DMS114 treated with DMSO at 0.1 percent for 48 hours (cell line): ENCODE data around the gene FAM156B.
"Not testable (repeated sequence)": the region's sequence is repeated elsewhere in the genome, so short reads cannot be mapped to it uniquely, and the experiment has no call there.

Experiments used
- DNase-seq: peaks from one replicate; lab custom pipeline; 2025; ENCODE audit not compliant: unreplicated experiment; lab: John Stamatoyannopoulos, UW

FAM156B gene

GRCh38 chrX:52896855-52897709 is at the start of gene FAM156B:
Gene FAM156B, plus strand, starts transcription at chrX:52897330. Its CDS starts 9,896 bp downstream, at chrX:52907226.
- not testable (repeated sequence) for DNase-seq

GRCh38 chrX:52852110-52852860 is 44.8 kb upstream of the FAM156B start:
- DNase-seq: no peak

GRCh38 chrX:52856991-52857525 is 40.1 kb upstream of the FAM156B start:
- DNase-seq: not testable (repeated sequence)

GRCh38 chrX:52865343-52865998 is 31.7 kb upstream of the FAM156B start:
- DNase-seq: no peak

- DNase-seq: no peak
Measured at GRCh38 chrX:52867610-52868348, 29.4 kb upstream of the FAM156B start, which contains the start of gene XAGE3. Gene XAGE3, minus strand, starts transcription at chrX:52868083. Its CDS starts 950 bp downstream, at chrX:52867133.

DNA sequence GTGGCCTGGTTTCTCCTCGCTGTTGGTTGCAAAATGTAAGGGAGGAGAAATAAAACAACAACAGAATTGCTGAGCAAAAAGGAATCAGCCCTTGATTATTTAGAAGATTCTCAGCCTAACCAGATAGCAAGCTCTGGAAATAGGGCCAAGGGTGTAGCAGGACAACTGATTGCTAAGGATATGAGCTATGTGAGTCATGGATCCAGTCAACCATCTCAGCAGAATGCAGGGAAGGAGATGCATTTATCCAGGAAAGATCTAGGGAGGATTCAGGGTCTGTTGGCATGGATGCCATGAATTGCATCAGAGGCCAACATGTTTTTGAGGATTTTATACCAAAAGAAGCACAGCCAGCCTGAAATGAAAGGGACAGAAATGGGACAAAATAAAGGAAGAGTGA is 27.1 kb upstream of the FAM156B start:
- DNase-seq: no peak

- DNase-seq: not testable (repeated sequence)
Measured at GRCh38 chrX:52873825-52874224, 23.3 kb upstream of the FAM156B start.

- DNase-seq: no peak
Measured at GRCh38 chrX:52874661-52875060, 22.5 kb upstream of the FAM156B start.

DNA sequence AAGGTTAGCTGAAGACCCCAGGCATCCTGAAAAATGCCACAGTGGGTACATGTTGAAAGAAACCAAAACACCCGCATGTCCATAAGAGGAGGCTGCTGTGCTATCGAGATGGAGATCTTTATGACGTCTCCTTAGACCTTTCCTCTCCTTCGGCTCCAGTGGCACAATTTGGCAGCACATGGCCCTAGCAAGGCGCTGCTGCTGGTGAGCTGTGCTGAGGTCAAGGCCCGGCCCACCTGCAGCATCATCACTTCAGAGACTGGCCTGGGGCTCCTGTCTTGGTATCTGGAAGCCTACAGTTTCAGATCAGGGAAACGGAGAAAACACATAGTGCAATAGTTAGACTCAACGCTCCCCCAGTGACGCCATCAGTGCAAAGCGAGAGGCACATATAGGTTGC is 21.7 kb upstream of the FAM156B start:
- DNase-seq: not testable (repeated sequence)

GRCh38 chrX:52876386-52876785 is 20.7 kb upstream of the FAM156B start:
- not testable (repeated sequence) for DNase-seq

DNA sequence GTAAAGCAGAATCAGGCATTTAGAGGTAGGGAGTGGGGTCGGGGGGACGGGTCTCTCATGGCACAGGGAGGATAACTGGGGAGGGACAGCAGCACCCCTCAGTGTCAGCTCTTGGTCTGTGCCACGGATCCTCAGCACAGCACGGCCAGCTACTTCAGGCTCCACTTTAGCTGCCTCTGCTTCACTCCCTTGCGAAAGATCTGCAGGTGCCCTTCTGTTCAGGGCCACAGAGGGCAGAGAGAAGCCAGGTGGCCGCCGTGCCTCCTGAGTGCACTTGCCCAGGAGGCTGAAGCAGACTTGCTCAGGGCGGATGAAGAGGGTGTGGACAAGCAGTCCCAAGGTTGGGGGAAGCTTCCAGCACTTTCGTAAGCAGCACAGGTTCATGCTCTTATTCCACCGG is 9.7 kb upstream of the FAM156B start:
- DNase-seq: not testable (repeated sequence)

GRCh38 chrX:52888090-52888489 is 9.0 kb upstream of the FAM156B start:
- not testable (repeated sequence) for DNase-seq

- not testable (repeated sequence) for DNase-seq
Measured at GRCh38 chrX:52896438-52896837, 692 bp upstream of the FAM156B start.

DNA sequence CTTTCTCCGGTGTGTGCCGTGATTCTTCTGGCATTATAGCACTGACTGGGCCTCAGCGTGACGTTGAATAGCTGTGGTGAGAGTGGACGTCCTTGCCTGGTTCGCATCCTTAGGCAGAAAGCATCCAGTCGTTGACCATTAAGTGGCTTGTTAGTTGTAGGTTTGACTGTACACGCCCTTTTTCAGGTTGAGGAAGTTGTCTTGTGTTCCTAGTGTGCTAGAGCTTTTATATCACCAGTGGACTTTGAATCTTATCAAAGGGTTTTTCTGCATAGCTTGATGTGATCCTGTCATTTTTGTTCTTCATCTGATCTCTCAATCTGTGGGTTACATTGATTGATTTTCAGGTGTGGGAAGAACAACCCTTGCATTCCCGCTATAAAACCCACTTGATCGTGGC is 8.4 kb downstream of the FAM156B start:
- not testable (repeated sequence) for DNase-seq

GRCh38 chrX:52906072-52906471 is 8.9 kb downstream of the FAM156B start:
- DNase-seq: not testable (repeated sequence)

DNA sequence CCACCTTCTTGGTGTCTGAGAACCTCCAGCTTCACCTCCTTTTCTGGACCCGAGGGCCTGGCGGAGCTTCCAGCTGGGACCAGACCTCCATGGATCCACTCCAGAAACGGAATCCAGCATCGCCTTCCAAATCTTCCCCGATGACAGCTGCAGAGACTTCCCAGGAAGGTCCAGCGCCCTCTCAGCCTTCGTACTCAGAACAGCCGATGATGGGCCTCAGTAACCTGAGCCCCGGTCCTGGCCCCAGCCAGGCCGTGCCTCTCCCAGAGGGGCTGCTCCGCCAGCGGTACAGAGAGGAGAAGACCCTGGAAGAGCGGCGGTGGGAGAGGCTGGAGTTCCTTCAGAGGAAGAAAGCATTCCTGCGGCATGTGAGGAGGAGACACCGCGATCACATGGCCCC is 10.0 kb downstream of the FAM156B start:
- not testable (repeated sequence) for DNase-seq

- DNase-seq: not testable (repeated sequence)
Measured at GRCh38 chrX:52907900-52908299, 10.8 kb downstream of the FAM156B start.

GRCh38 chrX:52909313-52909969 is 12.3 kb downstream of the FAM156B start:
- DNase-seq: not testable (repeated sequence)

- DNase-seq: not testable (repeated sequence)
Measured at GRCh38 chrX:52913681-52914080, 16.6 kb downstream of the FAM156B start.

- DNase-seq: not testable (repeated sequence)
Measured at GRCh38 chrX:52914704-52915103, 17.6 kb downstream of the FAM156B start.
